Measurements from ENCODE around the gene HSD17B3. TPM values are rescaled to one million over a fixed set of nuclear protein-coding genes. Genes with fewer than 3 reads are reported as not detected.

The HSD17B3 gene
- total and polyA plus RNA-seq, 2 of the 13 experiments (the other 11 are each of a cell fraction or from before 2014, with no cell fraction given) = 0.12 TPM; not detected in 1

- TF ChIP-seq CBX5 (CRISPR knock-in tag; IDR thresholded peaks at IDR 0.05; ENCODE audit: borderline replicate concordance) (no peak), ZSCAN29 (CRISPR knock-in tag; conservative IDR thresholded peaks at IDR 0.05) (no peak), ZNF329 (CRISPR knock-in tag; IDR thresholded peaks at IDR 0.05; ENCODE audit: low read depth) (no peak), ZNF317 (CRISPR knock-in tag; IDR thresholded peaks at IDR 0.05) (no peak), NCOR1 (IDR thresholded peaks at IDR 0.05; ENCODE audit: borderline replicate concordance, low read length) (peak; percentile 16; the same call in 1 of the 2 replicates), GATAD2A (CRISPR knock-in tag; IDR thresholded peaks at IDR 0.05) (0 out of 2 replicates have a peak, but pooled peaks have one; percentile 7), SMAD3 (CRISPR knock-in tag; IDR thresholded peaks at IDR 0.05) (no peak), TCF7 (IDR thresholded peaks at IDR 0.05; ENCODE audit: low read depth) (0 out of 2 replicates have a peak, but pooled peaks have one; percentile 17), ZNF432 (CRISPR knock-in tag; IDR thresholded peaks at IDR 0.05; ENCODE audit: borderline replicate concordance) (no peak), BCL3 (CRISPR knock-in tag; IDR thresholded peaks at IDR 0.05) (no peak), ZNF224 (CRISPR knock-in tag; IDR thresholded peaks at IDR 0.05) (no peak), ZNF18 (CRISPR knock-in tag; IDR thresholded peaks at IDR 0.05; ENCODE audit: insufficient replicate concordance) (no peak), ZNF616 (CRISPR knock-in tag; IDR thresholded peaks at IDR 0.05; ENCODE audit: low read depth) (no peak), ZSCAN25 (CRISPR knock-in tag; IDR thresholded peaks at IDR 0.05) (no peak), BHLHE40 (IDR thresholded peaks at IDR 0.05; ENCODE audit: low read length) (peak; percentile 66), HNRNPH1 (optimal IDR thresholded peaks at IDR 0.05; ENCODE audit: low read depth, low read length) (no peak), ZHX2 (IDR thresholded peaks at IDR 0.05; ENCODE audit: low read depth) (no peak), ZHX2 (CRISPR knock-in tag; IDR thresholded peaks at IDR 0.05; ENCODE audit: borderline replicate concordance) (no peak), CBX1 (IDR thresholded peaks at IDR 0.05; ENCODE audit: low read depth) (no peak), SP140L (CRISPR knock-in tag; IDR thresholded peaks at IDR 0.05; ENCODE audit: borderline replicate concordance) (no peak), ZNF468 (CRISPR knock-in tag; IDR thresholded peaks at IDR 0.05) (no peak), RFX3 (CRISPR knock-in tag; IDR thresholded peaks at IDR 0.05) (no peak)
Measured at GRCh38 chr9:96344458-96345180, 42.6 kb upstream of the HSD17B3 start (continued).

All from HepG2 (cell line).